ENCODE measurements around the gene SDCCAG8. TPM values are rescaled to one million over a fixed set of nuclear protein-coding genes. Genes with fewer than 3 reads are reported as not detected.

The SDCCAG8 gene
- total RNA-seq, 2 donors from 2014 or later, result 18.4 to 18.8 TPM

- TF ChIP-seq CTCF (IDR thresholded peaks at IDR 0.05), result no peak
- DNase-seq, result no peak
- Histone ChIP-seq H3K36me3 (no peaks in the 10 kb centered on the region), H3K4me1 (no peaks in the 10 kb centered on the region), H3K9ac (ENCODE audit: low read depth in 2 of 2, low read length in 2 of 2) (no peak overlapping the region), H3K27me3 (no peaks in the 10 kb centered on the region), H3K4me3 (no peak overlapping the region), H3K27ac (peak overlapping the region; percentile 20), H3K9me3 (no peaks in the 10 kb centered on the region)
- intact Hi-C loops (cut with DNase I), result no loop called here
These were observed 12.2 kb downstream of the SDCCAG8 start for GRCh38 chr1:243267914-243268653.

- H3K4me1 ChIP-seq, result no peaks in the 10 kb centered on the region
These were observed 13.1 kb downstream of the SDCCAG8 start for GRCh38 chr1:243268751-243269460.

GRCh38 chr1:243269461-243269801, 13.6 kb downstream of the SDCCAG8 start:
- Histone ChIP-seq H3K9me3 (no peaks in the 10 kb centered on the region), H3K36me3 (no peaks in the 10 kb centered on the region), H3K27me3 (no peaks in the 10 kb centered on the region), H3K4me3 (no peak overlapping the region), H3K9ac (ENCODE audit: low read depth in 2 of 2, low read length in 2 of 2) (no peak overlapping the region), H3K4me1 (no peaks in the 10 kb centered on the region), H3K27ac (no peak overlapping the region)
- DNase-seq, result no peak
- intact Hi-C loops (cut with DNase I), result no loop called here
- no peak for TF ChIP-seq CTCF (IDR thresholded peaks at IDR 0.05)

More at GRCh38 chr1:243268751-243269460, 13.1 kb downstream of the SDCCAG8 start:
- intact Hi-C loops (cut with DNase I), result no loop called here
- no peaks in the 10 kb centered on the region for H3K36me3 ChIP-seq
- no peak overlapping the region for H3K4me3 ChIP-seq
- DNase-seq, result no peak
- H3K27ac ChIP-seq, result no peak overlapping the region
- H3K27me3 ChIP-seq, result no peaks in the 10 kb centered on the region
- TF ChIP-seq CTCF (IDR thresholded peaks at IDR 0.05), result no peak
- H3K9me3 ChIP-seq, result no peaks in the 10 kb centered on the region
- H3K9ac ChIP-seq (ENCODE audit: low read depth in 2 of 2, low read length in 2 of 2), result no peak overlapping the region

GRCh38 chr1:243270097-243270864, 14.4 kb downstream of the SDCCAG8 start:
- Histone ChIP-seq H3K4me3 (no peak overlapping the region), H3K27ac (no peak overlapping the region), H3K36me3 (no peaks in the 10 kb centered on the region), H3K27me3 (no peaks in the 10 kb centered on the region), H3K9ac (ENCODE audit: low read depth in 2 of 2, low read length in 2 of 2) (no peak overlapping the region), H3K9me3 (no peaks in the 10 kb centered on the region), H3K4me1 (no peaks in the 10 kb centered on the region)
- DNase-seq, result no peak
- TF ChIP-seq CTCF (IDR thresholded peaks at IDR 0.05), result no peak
- intact Hi-C loops (cut with DNase I), result no loop called here

- H3K27ac ChIP-seq, result no peak overlapping the region
- H3K36me3 ChIP-seq, result no peaks in the 10 kb centered on the region
- no peaks in the 10 kb centered on the region for H3K4me1 ChIP-seq
- intact Hi-C loops (cut with DNase I), result no loop called here
- no peaks in the 10 kb centered on the region for H3K9me3 ChIP-seq
- no peak for TF ChIP-seq CTCF (IDR thresholded peaks at IDR 0.05)
- H3K4me3 ChIP-seq, result no peak overlapping the region
- H3K9ac ChIP-seq (ENCODE audit: low read depth in 2 of 2, low read length in 2 of 2), result no peak overlapping the region
- no peaks in the 10 kb centered on the region for H3K27me3 ChIP-seq
- no peak for DNase-seq
These were observed 16.2 kb downstream of the SDCCAG8 start for GRCh38 chr1:243271996-243272395.
